NK-92 (cell line): Measurements from ENCODE around the gene TLL2.

Source experiments
- DNase-seq: peaks from one replicate; lab custom pipeline; 2025; ENCODE audit not compliant: unreplicated experiment; lab: John Stamatoyannopoulos, UW

TLL2 gene

DNA sequence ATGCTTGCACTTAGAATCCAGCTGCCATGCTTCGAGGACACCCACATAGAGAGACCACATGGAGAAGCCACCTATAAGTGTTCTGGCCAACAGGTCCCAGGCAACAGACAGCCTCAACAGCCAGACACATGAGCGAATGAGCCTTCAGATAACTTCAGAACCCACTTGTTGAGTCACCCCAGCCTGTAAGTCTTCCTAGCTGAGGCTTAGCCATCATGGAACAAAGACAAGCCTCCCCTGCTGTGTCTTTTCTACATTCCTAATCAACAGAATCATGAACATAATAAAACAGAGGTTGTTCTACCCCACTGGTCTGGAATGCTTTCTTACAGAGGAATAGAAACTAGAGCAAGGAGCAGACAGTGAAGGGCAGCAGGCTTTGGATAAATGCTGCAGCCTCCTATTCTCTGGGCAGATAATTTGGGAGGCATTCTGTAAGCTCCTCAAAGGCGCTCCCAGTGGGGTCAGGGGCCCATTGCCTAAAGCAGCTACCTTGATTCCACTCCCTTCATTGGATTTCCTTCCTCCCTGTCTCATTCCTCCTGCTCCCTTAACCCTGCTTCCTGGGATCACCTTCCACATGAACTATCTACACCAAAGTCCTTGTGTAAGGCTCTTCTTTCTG lies 4.6 kb downstream of the TLL2 start:
- DNase-seq: no peak

DNA sequence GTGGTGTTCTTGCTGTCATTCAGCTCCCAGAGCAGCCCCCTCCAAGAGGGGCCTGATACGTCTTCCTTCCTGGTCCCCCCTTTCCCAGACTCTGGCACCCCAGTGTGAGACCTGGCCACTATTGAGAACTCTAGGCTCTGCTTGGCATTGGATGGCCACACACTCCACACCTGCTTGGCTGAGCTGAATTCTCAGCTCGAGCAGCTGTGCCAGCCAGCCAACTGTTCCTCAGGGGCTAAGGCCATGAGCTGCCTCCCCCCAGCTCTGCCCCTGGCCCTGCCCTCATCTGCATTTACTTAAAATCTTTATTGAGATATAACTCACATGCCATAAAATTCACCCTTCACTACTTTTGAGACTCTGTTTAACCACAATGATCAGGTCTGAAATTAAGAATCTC lies 6.7 kb downstream of the TLL2 start:
- no peak for DNase-seq

DNA sequence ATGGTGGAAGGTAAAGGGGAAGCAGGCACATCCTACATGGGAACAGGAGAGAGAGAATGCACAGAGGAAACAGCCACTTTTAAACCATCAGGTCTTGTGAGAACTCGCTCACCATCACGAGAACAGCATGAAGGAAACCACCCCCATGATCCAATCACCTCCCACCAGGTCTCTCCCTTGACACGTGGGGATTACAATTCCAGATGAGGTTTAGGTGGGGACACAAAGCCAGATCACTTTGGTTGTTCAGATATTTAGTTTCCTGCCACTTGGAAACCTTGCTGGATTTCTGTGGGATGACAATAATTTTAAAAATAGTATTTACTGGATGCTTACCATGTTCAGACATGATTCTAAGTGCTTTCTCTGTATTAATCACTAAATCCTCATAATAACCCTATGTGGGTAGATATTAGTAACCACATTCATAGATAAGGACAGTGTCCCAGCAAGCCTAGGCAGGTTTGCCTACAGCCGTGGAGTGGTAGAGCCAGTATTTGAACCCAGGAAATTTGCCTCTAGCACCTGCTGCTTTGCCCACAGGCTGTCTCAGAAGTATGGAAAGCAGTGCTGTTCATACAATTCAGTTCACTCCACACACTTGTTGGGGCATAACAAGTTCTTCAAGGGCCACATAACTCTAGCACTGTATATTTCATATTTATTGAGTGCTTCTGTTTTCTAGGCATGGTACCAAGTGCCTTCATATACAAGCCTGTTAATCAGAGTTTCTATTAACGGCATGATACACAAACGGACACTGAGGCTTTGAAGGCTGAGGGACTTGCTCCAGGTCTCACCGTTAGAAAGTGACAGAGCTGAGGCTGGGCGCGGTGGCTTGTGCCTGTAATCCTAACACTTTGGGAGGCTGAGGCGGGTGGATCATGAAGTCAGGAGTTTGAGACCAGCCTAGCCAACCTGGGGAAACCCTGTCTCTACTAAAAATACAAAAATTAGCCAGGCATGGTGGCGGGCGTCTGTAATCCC lies 8.3 kb downstream of the TLL2 start:
- no peak for DNase-seq

DNA sequence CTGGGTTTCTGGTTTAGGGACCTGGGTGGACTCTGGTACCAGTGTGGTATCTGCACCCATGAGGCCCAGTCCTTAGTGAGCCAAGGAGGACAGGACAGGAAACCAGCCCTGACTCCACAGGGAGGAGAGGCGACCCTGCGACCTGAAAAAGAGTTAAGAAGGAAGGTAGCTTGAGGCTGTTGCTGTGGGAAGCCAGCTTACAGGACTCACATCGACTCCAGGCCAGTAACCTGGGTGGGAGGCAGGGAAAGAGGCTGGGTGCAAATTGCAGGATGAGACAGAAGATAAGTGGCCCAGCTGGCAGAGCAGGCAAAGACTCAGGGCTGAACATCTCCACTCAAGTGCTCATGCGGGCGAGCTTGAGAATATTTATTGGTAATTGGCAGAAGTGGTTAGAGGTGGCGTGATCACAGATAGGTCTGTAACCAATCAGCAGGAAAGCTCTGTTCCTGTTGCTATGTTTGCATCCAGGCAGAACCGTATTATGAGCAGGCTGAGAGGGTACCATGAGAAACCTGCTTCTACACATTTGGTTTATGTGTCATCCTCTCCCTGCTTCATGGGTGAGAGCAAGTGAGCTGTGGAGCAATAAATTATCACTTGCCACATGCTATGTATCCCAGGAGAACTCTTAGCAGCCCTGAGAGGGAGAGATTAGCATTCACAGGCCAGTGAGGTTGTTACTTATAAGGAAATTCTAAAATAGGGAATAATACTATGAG lies 11.0 kb downstream of the TLL2 start:
- no peak for DNase-seq

DNA sequence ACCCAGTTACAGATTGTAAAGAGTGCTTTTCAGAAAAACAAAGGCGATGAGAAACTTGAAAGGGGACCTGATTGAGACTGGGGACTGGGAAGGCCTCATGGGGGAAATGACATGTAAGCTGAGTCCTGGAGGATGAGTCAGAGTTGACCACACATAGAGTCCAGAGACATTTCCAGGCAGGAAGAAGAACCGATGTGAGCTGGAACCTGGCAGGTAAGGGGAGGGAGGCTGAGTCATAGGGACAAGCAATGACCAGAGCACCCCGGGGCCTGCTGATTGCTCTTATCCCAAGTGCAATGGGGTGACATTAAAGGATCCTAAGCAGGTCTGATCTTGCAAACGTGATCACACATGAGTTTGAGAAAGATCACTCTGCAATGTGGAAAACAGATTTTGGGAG lies 11.7 kb downstream of the TLL2 start:
- DNase-seq: no peak

DNA sequence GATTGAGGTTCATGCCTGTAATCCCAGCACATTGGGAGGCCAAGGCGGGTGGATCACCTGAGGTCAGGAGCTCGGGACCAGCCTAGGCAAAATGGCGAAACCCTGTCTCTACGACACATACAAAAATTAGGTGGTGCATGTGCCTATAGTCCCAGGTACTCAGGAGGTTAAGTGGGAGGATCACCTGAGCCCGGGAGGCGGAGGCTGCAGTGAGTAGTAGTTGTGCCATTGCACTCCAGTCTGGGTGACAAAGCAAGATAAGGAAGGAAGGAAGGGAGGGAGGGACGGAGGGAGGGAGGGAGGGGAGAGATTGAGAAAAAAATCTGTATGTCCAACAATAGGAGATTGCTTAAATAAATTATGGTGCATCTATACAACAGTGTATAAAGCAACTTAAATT lies 13.2 kb downstream of the TLL2 start:
- no peak for DNase-seq

DNA sequence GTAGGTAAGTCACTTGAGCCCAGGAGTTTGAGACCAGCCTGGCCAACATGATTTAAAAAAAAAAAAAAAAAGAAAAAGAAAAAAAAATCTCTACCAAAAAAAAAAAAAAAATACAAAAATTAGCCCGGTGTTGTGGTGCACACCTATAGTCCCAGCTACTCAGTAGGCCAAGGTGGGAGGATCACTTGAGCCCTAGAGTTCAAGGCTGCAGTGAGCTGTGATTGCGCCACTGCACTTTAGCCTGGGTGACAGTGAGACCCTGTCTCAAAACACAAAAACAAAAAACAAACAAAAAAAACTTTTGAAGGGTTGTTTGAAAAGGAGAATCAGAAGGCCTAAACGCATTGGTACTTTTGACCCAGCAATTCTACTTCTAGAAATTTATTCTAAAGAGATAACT lies 13.7 kb downstream of the TLL2 start:
- DNase-seq: no peak

DNA sequence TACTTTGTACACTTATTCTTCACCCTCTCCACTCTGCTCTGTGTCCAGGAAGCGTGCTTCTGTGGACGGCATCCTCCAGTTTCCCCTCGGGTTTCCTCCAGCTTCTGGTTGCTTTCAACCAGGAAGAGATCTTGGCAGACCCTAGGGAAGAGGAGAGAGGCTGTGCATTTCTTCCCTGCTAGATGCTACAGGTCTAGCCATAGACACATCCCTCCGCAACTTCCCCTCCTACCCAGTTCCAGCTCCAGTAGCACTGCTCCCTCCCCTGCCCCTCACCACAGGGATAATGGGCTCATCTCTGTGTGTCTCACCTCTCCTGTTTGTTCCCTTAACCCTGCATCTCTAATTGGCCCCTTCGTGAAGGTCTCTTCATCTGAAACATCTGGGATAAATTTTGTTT lies 16.3 kb downstream of the TLL2 start:
- DNase-seq: no peak

DNA sequence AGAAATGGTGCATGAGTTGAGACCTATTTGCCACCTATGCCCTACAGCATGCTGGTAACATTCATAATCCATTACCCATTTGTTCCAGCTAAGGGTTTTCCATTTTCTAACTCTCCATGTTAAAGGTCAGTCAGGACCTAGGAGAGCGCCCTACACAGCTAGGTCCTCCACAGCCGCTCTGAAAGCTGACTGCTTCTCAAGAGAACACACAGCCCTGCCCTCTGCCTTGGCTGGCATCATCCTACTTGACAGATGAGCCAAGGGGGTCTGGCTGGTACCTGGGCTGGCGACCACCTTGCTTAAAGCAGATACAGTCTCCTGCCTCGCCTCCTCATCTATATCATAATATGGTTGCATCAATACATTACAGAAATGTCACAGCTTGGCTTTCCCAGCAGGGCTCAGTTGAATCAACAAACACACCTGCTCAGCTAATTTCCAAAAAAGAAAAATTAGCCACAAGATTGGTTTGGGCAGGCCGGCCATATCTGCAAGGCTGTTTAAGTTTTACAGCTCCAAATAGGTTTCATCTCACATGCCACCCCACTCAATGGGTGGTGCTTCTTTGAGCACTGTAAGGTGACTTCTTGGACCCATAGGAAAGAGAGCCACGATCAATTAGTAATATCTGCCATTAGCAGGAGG lies 17.3 kb downstream of the TLL2 start:
- DNase-seq: no peak

DNA sequence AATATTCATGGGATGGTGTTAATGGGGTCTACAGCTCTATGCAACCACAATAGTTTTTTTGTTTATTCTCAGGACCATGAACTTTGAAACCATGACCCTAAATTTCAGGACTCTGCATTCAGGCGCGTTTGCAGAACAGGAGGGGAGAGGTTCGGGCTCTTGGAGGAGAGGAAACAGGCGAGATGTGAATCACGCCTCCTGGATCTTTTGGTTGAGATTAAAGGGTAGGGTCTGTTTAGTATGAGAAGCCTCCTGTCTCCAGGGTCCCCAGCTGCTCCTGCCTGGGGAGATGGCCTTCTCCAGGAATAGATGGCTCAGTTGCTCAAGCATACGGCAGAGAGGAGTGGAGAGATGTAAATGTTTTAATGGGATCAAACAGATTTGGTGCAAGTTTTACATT lies 18.2 kb downstream of the TLL2 start:
- DNase-seq: no peak

DNA sequence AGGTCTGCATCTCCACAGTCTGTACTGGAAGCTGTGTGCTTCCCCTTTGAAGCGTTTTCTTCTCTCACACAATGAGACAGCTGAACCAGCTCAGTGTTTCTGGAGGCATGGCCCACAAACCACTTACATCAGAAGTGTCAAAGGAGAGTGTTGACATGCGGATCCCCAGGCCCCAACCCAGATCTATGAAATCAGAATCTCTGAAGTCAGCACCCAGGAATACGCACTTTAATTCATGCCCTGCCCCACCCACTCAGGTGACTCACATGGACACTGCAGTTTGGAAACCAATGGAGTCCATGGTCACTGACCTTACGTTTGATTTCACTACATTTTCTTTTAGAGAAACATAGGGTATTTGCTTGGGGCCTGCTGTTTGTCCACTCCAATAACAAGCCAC lies 19.0 kb downstream of the TLL2 start:
- no peak for DNase-seq

DNA sequence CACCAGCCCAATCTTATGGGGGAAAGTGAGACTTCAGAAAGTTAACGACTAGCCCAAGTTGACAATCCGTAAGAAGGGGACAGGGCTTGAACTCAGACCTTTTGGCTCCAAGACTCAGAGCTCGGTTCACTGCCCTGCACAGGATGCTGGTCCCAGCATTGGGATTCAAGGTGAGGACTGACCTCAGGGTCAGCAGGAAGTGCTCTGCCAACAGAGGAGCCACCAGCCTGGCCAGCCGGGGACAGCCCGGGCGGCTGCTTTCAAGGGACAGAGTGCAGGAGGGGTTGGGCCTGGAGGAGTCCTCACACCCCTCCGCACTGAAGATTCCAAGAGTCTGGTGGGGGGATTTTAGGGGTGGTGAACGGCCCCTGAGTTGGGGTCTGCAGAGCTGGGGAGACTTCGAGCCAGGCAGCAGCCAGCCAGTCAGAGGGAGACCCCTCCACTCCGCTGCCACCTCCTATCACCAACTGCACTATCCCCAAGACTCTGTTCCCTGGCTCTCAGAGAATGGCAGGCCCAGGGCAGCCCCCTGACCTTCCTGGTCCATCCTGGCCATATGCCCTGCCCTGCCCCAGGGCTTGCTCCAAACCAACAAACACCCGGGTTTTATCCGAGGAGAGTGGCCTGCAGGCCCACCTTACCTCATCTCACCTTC lies 19.7 kb downstream of the TLL2 start:
- DNase-seq: no peak

DNA sequence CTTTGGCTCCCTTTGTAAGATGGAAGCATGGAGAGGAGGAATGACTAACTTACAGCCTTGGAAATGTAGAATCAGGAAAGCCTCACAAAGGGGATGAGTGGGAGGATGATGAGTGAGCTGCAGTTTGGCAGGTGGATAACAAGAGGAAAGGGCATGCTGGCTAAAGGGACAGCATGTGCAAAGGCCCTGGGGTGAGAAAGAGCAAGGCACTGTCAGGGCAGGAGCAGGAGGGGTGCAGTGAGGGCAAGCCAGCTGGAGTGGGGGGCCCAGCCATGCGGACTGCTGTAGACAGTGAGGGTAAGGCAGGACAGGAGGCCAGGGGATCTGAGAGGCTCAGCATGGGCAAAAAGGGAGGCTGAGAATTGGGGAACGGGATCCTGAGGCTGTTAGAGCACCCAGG lies 20.5 kb downstream of the TLL2 start:
- DNase-seq: no peak

DNA sequence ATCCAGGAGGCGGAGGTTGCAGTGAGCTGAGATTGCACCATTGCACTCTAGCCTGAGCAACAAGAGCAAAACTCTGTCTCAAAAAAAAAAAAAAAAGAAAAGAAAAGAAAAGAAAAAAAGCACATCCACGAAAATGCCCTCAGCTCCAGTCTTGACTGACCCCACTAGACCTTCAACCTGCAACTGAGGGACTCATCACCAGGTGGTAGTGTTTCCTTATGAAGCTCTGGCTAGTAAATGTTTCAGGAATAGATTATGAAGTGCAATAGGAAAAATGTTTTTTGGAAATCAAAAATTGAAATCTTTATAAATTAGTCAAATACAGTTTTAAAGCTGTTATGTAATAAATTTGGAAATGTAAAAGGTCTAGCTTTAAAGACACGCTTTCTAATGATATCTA lies 22.4 kb downstream of the TLL2 start:
- no peak for DNase-seq

DNA sequence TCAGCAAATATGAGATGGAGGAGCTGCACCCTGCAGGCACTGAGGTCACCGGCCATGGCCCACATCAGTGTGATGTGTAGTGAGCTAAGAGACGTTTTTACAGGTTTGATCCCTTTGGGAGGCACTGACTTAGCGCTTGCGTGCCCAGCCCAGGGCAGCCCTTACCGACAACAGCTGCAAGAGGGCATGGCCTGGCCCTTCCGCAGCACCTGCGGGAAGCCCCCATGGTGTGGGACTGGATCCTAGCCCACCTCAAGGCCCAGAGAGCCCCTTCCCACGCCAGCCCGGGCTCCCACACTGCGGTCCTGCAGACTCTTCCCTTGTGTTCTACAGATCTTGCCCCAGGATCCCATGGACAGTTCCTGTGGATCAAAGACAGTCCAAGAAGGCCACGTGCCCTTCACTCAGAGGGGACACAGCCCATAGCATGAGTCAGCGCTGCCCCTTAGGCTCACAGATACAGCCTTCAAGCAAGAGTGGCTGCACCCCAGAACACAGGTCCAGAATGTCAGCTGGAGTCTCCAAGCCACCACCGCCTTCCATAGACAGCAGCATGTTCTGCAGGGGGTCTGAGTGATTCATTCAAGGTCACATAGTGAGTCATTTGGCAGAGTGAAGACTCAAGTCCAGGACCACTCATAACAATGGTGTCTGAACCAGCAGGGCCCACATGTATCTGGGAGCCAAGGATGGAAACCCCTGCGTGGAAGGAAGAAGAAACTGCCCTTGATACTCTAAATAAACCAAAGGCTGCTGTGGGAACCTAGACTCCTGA lies 25.4 kb downstream of the TLL2 start:
- DNase-seq: no peak

DNA sequence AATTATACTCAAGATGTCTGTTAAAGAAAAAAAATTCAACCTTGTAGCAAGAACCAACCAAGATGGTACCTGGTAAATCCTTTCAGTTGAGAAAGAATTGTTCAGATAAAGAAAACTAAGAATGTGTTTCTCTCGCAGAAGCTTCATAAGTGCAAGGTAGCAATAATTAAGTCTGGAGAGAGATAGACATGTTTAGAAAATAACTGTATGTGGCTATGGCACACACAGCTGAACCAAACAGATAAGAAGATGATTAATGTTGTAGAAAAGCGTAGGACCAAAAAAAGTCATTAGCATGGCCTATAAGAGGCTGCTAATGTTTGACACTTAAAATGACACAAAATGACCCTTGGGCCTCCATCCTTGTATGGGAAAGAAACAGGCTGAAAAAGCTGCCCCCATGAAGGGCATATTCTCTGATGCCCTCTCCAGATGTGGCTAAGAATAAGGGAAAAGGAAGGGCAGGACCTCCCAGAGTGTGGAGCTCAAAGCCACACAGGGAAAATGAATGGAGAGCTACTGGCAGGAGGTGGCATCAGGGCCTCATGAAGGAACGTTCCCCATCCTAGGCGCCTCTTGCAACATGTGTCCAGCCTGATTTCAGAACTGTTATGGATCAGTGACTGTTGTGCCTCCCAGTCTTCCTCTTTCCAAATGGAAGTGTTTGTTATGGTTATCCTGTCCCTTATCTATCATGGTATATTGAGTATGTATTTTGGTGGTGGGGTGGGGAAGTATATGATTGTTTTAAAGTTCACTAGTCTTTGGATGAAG lies 30.7 kb downstream of the TLL2 start:
- DNase-seq: no peak

DNA sequence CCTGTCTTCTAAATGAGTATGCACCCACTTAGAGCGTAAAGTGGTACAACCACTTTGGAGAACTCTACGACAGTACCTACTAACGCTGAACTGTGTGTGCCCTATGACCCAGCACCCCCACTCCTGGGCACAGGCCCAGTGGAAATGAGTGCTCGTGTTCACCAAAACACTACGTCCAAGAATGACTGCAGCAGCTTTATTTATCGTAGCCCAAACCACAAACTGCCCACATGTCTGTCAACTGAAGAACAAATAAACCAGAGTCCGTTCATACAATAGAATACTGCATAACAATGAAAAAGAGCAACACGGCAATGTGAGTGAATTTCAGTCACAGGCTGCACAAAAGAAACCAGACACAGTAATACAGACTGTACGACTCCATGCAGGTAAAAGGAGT lies 35.4 kb downstream of the TLL2 start:
- no peak for DNase-seq

DNA sequence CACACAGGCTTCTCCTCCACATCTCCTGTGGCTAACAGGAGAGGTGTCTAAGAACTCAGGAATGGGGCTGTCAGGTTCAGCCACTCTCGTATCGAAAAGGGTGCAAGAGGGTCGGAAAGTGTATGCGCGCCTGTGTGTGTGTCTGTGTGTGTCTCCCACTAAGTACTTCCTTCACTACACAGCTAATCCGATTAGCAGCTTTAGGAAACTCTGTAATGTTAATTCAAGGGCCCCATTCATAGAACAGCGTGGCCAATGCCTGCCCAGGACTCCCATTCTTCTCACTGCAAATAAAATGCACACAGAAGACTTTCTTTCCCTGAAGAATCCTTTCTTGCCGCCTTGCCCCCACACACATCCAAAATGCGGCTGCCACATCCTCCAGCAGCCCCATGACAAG lies 39.9 kb downstream of the TLL2 start:
- no peak for DNase-seq

DNA sequence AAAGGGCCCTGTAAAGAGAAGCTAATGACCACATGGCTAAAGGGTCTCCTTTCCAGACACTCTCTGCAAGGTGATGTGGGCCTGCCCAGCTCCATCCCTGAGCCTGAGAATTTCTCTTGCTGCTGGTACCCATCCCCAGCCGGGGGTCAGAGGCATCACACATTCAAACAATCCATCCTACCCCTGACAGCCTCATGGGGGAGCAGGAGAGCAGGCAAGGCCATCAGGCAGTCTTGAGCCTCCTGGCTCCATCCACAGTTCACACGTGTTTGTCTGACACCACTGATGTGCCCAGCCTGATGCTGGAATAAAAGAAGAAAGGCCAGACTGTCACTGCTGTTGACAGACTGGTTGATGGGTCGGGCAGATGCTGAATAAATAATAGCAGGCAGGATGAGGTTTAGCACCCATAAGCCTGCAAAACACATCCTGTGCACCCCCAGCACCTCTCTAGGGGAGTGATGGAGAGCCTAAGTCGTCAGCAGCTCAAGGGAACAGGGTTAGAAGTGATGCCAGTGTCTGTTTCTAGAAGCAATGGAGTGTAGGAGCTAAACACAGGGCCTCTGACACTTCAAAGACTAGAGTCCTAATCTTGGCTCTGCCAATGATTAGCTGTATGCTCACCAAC lies 43.5 kb downstream of the TLL2 start:
- no peak for DNase-seq
